Islet precursor cell (in vitro differentiated cells): Measurements from ENCODE around the gene CIT.
"Not testable (repeated sequence)": the region's sequence is repeated elsewhere in the genome, so short reads cannot be mapped to it uniquely, and the experiment has no call there.

Experiments used
- DNase-seq: peaks from one replicate; pipeline ENCODE4 v3.0.0-alpha.2; 2018

The CIT gene

GRCh38 chr12:119728444-119728745, 148.7 kb downstream of the CIT start:
- no peak for DNase-seq

DNA sequence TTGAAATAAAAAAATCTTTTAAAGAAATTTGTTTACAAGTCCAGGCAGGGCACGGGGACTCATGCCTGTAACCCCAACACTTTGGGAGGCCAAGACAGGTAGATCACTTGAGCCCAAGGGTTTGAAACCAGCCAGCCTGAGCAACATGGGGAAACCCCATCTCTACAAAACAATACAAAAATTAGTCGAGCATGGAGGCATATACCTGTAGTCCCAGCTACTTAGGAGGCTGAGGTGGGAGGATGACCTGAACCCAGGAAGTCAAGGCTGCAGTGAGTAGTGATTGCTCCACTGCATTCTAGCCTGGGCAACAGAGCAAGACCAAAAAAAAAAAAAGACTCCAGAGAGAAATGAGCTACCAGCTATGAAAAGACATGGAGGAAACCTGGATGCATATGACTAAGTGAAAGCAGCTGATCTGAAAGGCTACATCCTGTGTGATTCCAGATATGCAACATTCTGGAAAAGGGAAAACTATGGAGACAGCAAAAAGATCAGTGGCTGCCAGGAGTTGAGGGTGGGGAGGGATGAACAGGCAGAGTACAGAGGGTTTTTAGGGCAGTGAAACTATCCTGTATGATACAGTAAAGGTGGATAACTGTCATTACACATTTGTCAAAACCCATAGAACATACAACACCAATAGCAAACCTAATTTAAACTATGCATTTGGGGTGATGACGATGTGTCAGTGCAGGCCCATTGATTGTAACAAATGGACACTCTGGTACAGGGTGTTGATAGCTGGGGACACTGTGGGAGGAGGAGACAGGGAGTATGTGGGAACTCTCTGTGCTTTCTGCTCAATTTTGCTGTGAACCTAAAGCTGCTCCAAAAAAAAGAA, 149.3 kb downstream of the CIT start:
- no peak for DNase-seq

GRCh38 chr12:119725523-119725922, 151.6 kb downstream of the CIT start:
- no peak for DNase-seq

DNA sequence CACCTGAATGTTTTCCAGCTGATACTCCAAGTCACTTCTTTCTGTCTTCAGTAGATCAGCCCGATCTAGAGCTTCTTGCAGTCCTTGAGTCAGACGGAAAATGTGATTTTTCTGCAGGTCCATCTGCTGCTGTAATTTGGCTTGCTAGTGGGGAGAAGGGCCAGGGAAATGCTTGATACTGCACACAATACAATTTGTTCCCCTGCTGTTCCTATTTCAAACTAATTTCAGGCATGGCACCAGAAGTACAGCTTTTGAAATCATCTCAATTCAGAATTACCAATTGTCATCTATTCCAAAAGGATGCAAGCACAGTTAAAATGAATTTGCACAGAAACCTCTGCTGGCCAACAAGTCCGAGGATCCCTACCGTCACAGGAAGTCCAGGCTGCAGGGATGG, 155.8 kb downstream of the CIT start:
- no peak for DNase-seq

- DNase-seq, result no peak
Measured at GRCh38 chr12:119720349-119720748, 156.8 kb downstream of the CIT start.

GRCh38 chr12:119718141-119718540, 159.0 kb downstream of the CIT start:
- DNase-seq, result no peak

GRCh38 chr12:119715268-119715620, 161.9 kb downstream of the CIT start:
- DNase-seq, result no peak

- DNase-seq, result no peak
Measured at GRCh38 chr12:119714614-119715267, 162.4 kb downstream of the CIT start.

DNA sequence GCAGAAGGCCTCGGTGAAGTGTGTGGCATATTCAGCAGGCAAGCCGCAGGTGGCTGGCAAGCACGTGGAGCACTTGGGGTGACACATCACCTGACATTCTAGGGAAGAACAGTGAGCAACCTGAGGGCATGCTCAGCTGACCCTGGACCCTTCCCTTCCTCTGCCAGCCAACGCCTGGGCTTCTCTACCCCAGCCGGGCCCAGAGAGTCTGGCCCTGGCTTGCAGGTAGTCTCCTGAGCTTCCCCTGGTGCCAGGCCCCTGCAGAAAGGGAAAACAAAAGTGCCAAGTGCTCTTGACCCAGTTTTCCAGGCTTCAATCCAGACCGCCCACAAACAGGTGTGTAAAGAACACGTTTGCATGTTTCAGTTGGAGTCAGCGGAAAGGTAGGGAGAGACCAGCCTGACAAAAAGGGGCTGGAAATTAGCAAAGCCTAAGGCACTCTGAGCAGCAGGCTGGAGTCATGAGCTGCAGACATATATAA, 163.5 kb downstream of the CIT start:
- DNase-seq, result no peak

DNA sequence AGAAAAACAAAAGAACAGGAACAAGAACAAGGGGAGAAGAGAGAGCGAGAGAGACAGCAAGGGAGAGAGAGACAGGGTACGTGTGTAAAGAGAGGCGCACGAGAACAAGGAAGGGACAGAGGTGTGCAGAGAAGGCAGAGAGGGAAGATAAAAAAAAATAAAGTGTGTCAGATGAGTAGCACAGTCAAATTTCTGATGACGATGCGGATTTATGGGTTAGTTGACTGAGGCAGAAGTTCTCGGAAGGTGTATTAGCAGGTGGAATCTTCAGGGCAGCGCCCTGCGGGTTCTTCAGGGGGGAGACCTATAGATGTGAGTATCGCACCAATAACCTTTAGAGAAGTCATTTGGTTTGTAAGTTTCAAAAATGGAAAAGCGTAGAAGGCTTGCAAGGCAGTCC, 164.4 kb downstream of the CIT start:
- no peak for DNase-seq

DNA sequence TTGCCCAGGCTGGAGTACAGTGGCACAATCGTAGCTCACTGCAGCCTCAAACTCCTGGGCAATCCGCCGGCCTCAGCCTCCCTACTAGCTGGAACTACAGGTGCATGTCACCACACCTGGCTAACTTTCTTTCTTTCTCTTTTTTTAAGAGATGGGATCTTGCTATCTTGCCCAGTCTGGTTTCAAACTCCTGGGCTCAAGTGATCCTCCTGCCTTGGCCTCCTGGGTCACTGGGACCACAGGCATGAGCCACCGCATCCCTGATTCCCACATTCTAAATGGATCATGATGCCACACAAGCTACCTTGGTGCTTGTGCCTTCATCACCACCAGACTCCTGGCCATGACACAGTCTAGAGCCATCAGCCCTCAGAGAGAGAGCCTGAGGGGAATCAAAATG, 165.4 kb downstream of the CIT start:
- no peak for DNase-seq

GRCh38 chr12:119710965-119711551, 166.1 kb downstream of the CIT start:
- no peak for DNase-seq

GRCh38 chr12:119710374-119710964, 166.7 kb downstream of the CIT start:
- no peak for DNase-seq

DNA sequence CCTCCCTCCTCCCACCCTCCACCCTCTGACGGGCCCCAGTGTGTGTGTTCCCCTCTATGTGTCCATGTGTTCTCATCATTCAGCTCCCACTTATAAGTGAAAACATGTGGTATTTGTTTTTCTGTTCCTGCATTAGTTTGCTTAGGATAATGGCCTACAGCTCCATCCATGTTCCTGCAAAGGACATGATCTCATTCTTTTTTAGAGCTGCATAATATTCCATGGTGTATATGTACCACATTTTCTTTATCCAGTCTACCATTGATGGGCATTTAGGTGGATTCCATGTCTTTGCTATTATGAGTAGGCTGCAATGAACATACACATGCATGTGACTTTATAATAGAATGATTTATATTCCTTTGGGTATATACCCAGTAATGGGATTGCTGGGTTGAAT, 170.7 kb downstream of the CIT start:
- not testable (repeated sequence) for DNase-seq

DNA sequence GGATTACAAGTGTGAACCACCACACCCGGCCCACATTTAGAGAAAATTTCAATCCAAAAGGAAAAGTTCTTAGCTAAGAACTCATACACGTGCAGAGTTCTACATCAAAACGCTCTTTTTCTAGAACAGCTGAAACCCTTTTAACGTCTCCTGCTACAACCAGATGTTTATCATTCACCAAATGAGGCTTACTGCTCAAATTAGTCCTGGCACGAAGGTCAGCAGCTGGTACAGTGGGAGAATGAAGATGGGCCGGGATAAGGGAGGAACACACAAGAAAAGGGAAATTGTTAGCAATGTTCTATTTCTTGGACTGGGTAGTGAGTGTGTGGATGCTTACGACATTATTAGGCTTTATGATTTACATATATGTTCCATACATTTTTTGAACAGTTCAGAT, 171.9 kb downstream of the CIT start:
- DNase-seq, result no peak

DNA sequence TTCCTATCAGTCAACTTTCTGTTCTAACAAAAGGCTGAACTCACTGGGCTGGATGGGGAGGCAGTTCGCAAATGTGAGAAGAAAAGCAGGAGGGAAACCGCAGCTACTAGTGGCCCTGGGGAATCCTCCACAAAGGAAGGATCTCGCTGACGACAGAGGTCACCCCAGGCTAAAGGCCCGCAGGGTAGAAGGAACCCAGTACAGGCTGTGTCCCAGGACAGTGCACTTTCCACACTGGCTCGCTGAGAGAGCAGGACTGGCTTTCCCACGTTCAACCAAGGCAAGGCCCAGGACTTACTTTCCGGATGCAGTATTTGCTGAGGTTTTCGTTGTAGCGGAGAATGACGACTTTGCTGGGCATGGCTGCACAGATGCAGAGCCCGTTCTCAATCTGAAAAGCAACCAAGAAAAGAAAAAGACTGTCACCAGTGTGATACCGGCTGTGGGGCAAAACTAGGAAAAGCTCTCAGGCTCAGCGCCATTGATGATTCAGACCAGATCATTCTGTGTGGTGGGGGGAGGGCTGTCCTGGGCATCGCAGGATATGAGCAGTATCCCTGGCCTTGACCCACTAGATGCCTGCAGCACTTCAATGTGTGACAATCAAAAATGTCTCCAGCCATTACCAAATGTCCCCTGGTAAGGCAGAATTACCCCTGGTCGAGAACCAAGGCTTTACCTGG, 172.9 kb downstream of the CIT start:
- no peak for DNase-seq

GRCh38 chr12:119700078-119700477, 177.0 kb downstream of the CIT start:
- no peak for DNase-seq

GRCh38 chr12:119699199-119699760, 177.8 kb downstream of the CIT start:
- DNase-seq, result no peak

DNA sequence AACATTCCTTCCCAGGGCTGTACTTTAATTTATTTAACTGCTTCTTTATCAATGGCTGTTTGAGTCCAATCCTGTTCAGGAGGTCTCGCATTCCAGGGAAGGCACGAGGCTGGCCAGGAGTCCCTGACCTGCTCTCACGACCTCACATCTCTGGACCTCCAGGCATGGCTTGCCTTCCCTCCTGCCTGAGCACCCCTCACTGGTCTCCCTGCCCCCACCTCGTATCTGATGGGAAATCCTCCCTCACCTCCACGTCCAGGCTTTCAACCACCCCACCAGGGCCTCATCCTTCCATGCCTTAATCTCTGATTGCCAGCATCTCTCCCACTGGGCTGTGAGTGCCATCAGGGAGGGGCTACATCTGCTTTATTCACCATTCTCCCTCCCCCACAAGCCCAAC, 180.2 kb downstream of the CIT start:
- peak; percentile 74 for DNase-seq

- no peak for DNase-seq
Measured at GRCh38 chr12:119695034-119695433, 182.1 kb downstream of the CIT start.

DNA sequence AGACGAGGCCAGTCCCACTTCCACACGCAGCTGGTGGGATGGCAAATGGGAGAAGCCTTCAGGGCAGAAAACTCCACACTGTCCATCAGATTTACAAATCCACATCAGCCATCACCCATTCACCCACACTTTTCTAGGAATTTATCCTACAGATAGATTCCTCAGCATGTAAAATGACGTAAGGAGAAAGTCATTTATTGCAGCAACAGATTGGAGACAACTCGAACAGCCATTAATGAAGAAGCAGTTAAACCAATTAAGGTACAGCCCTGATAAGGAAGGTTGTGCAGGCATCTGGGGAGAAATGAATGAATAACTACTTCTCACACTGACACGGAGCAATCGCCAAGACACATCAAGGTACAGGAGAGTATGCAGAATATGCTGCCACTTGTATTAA, 183.0 kb downstream of the CIT start:
- DNase-seq, result no peak

DNA sequence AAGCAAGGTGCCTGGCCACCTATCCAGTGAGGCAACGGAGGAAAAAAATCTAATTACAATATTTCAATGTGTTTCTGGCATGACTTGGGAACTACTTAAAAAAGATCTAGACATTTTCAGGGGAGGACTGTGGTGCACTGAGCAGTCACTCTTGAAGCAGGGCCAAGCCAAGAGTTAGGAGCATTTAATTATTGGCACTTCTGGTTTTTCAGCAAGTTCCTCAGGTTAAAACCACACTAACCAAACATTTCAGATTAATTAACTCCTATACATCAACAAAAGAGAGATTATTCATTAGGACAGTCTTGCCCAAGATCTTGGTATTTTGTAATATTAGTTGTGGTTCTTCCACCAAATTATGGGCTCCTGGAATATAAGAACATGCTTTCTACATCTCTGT, 183.6 kb downstream of the CIT start:
- no peak for DNase-seq

DNA sequence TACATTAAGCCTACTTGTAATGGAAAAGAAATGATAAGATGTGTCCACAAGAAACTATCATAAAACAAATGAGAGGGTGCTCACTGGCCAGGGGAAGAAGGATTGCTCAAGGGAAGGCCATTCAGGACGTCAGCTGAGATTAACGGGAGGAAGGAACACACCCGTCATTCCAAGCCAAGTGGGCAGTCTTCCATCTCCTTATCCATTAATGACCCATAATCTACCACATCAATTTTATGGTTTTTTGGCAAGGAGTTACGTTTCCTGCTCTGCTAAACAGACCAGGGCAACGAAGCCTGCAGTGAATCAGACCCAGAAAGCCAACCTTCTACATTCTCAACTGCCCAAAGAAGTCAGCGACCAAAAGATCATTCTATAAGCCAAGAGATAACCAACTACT, 184.1 kb downstream of the CIT start:
- DNase-seq, result no peak
